GM12878 (cell line): ENCODE data around the gene ELP4. TPM values are rescaled to one million over a fixed set of nuclear protein-coding genes. Genes with fewer than 3 reads are reported as not detected.

Source experiments
- ATAC-seq: fragments of 200-7000 bp; cut with Tn5 transposase; 3 replicates; pipeline ENCODE4 v1.9.1; 2020; ENCODE audit warnings: mild to moderate bottlenecking, moderate library complexity
- BruUV-seq: library from RNA; stranded (reverse); fragments of 400-500 nt; replicated peaks from 2 replicates; lab custom pipeline; 2021; lab: Mats Ljungman, UMichigan
- CTCF ChIA-PET: fragments of 300-600 bp; sonication (Branson Sonifier 250); formaldehyde crosslinking; extraction: SDS; loops from one replicate; lab custom pipeline; 2021; ENCODE audit warnings: inconsistent platforms; lab: Yijun Ruan, JAX
- POLR2A ChIA-PET: fragments of 350-600 bp; formaldehyde crosslinking; extraction: SDS; loops from one replicate; lab custom pipeline; 2021; ENCODE audit warnings: inconsistent platforms; lab: Charles Lee
- RAD21 ChIA-PET: fragments of 300-600 bp; sonication (Branson Sonifier 250); formaldehyde crosslinking; loops from one replicate; lab custom pipeline; 2023; ENCODE audit warnings: antibody characterized with exemption; ENCODE audit not compliant: unreplicated experiment; lab: Charles Lee
- SMC1A ChIA-PET: fragments of 300-600 bp; sonication (Branson Sonifier 250); formaldehyde crosslinking; loops from one replicate; lab custom pipeline; 2023; ENCODE audit not compliant: unreplicated experiment, uncharacterized antibody; lab: Charles Lee
- DNase-seq: peaks from one replicate; pipeline ENCODE4 v3.0.0-alpha.2; 2011; ENCODE audit warnings: low read depth, low spot score
- FAIRE-seq: peaks from 3 replicates; lab custom pipeline; 2011; peaks lifted over from hg19 to GRCh38; lab: Jason Lieb, UNC
- H2AFZ ChIP-seq: 2 replicates; pipeline ENCODE4 v1.6.0; 2011; ENCODE audit warnings: low read depth, low read length, control low read depth; ENCODE audit not compliant: control insufficient read depth
- H3K27ac ChIP-seq: 2 replicates; pipeline ENCODE4 v1.5.1; 2011; ENCODE audit warnings: control low read depth; ENCODE audit not compliant: control insufficient read depth, insufficient read depth
- H3K27me3 ChIP-seq, 2 experiments: replicated peaks in 1 of 2; 2 replicates each; pipeline versions ENCODE4 v1.6.0 to v1.6.1; 2011; ENCODE audit warnings: low read length in 1 of 2; ENCODE audit not compliant: control insufficient read depth in 2 of 2, insufficient read depth in 2 of 2
- H3K36me3 ChIP-seq, 2 experiments: 2 replicates each; pipeline ENCODE4 v1.5.1; 2011; ENCODE audit warnings: low read length in 1 of 2; ENCODE audit not compliant: control insufficient read depth in 2 of 2, insufficient read depth in 2 of 2
- H3K4me1 ChIP-seq: 2 replicates; pipeline ENCODE4 v1.6.1; 2011; ENCODE audit warnings: mild to moderate bottlenecking, low read length, moderate library complexity, mixed read lengths; ENCODE audit not compliant: control insufficient read depth, insufficient read depth
- H3K4me2 ChIP-seq: 2 replicates; pipeline ENCODE4 v1.6.0; 2011; ENCODE audit warnings: control low read depth; ENCODE audit not compliant: control insufficient read depth, insufficient read depth
- H3K4me3 ChIP-seq: fragments of 200-600 bp; sonication (generic); 2 replicates; pipeline ENCODE4 v1.5.1; 2016
- H3K79me2 ChIP-seq: 2 replicates; pipeline ENCODE4 v1.6.0; 2011; ENCODE audit warnings: low read length; ENCODE audit not compliant: control insufficient read depth, insufficient read depth
- H3K9ac ChIP-seq: 2 replicates; pipeline ENCODE4 v1.8.0; 2011; ENCODE audit warnings: low read length, control low read depth, mixed read lengths; ENCODE audit not compliant: control insufficient read depth, insufficient read depth
- H3K9me3 ChIP-seq: replicated peaks from 3 replicates; pipeline ENCODE4 v1.5.1; 2011; ENCODE audit warnings: mild to moderate bottlenecking, low read length; ENCODE audit not compliant: control insufficient read depth, insufficient read depth
- H4K20me1 ChIP-seq: 2 replicates; pipeline ENCODE4 v1.6.0; 2011; ENCODE audit not compliant: control insufficient read depth, insufficient read depth
- CHD1 ChIP-seq: IDR thresholded peaks from 2 replicates; pipeline ENCODE4 v1.6.1; 2012; ENCODE audit warnings: low read depth, low read length, improper control_type of control experiment
- ETV6 ChIP-seq, 2 experiments: fragments of 450-650 bp in 1 of 2; IDR thresholded peaks in 1 of 2; conservative IDR thresholded peaks in 1 of 2; 2 replicates each; pipeline ENCODE4 v1.6.1; 2014; ENCODE audit warnings: antibody characterized with exemption in 1 of 2, borderline replicate concordance in 1 of 2, low read depth in 1 of 2, mild to moderate bottlenecking in 1 of 2, moderate library complexity in 1 of 2
- EZH2 ChIP-seq: IDR thresholded peaks from 2 replicates; pipeline ENCODE4 v1.6.1; 2012; ENCODE audit warnings: low read depth, mild to moderate bottlenecking, control low read depth, inconsistent platforms, low read length, borderline replicate concordance; ENCODE audit not compliant: control insufficient read depth
- FOXM1 ChIP-seq: IDR thresholded peaks from 2 replicates; pipeline ENCODE4 v1.6.1; 2012; ENCODE audit warnings: low read depth, mild to moderate bottlenecking, inconsistent platforms, low read length, moderate library complexity
- HDAC2 ChIP-seq: fragments of 200-600 bp; sonication (generic); IDR thresholded peaks from 2 replicates; pipeline ENCODE4 v1.6.1; 2017
- HDAC6 ChIP-seq: fragments of 200-600 bp; sonication (generic); IDR thresholded peaks from one replicate; pipeline ENCODE4 v1.8.0; 2017; ENCODE audit warnings: antibody characterized with exemption; ENCODE audit not compliant: unreplicated experiment
- MEF2A ChIP-seq: IDR thresholded peaks from 2 replicates; pipeline ENCODE4 v1.6.1; 2011; ENCODE audit warnings: low read depth, mild to moderate bottlenecking, low read length, moderate library complexity; ENCODE audit not compliant: insufficient read depth
- MYC ChIP-seq: IDR thresholded peaks from 2 replicates; pipeline ENCODE4 v1.6.1; 2011; ENCODE audit warnings: mild to moderate bottlenecking, low read length, moderate library complexity, inconsistent platforms; ENCODE audit not compliant: insufficient read depth, insufficient replicate concordance, insufficient read length, severe bottlenecking
- POU2F2 ChIP-seq: IDR thresholded peaks from 3 replicates; pipeline ENCODE4 v1.6.1; 2011; ENCODE audit warnings: low read depth, mild to moderate bottlenecking, low read length, borderline replicate concordance
- REST ChIP-seq: IDR thresholded peaks from 2 replicates; pipeline ENCODE4 v1.6.1; 2012; ENCODE audit warnings: mild to moderate bottlenecking, low read depth, low read length
- SMAD1 ChIP-seq: fragments of 450-650 bp; IDR thresholded peaks from 2 replicates; pipeline ENCODE4 v1.6.1; 2018; ENCODE audit warnings: mild to moderate bottlenecking, low read depth; ENCODE audit not compliant: partially characterized antibody
- SMAD5 ChIP-seq: IDR thresholded peaks from 2 replicates; pipeline ENCODE4 v1.6.1; 2016; ENCODE audit warnings: antibody characterized with exemption, low read depth
- STAT1 ChIP-seq: fragments of 450-650 bp; conservative IDR thresholded peaks from 2 replicates; pipeline ENCODE4 v1.6.1; 2014; ENCODE audit warnings: antibody characterized with exemption, mild to moderate bottlenecking
- WRNIP1 ChIP-seq: IDR thresholded peaks from 2 replicates; pipeline ENCODE4 v1.6.1; 2011; ENCODE audit warnings: low read depth, low read length, improper control_type of control experiment, borderline replicate concordance
- ZZZ3 ChIP-seq: IDR thresholded peaks from 2 replicates; pipeline ENCODE4 v1.6.1; 2011; ENCODE audit warnings: low read depth; ENCODE audit not compliant: control insufficient read depth, insufficient read length
- WGBS: methylation state at CpG from one replicate; pipeline ENCODE4 v1.1.6; 2016; ENCODE audit warnings: low lambda C conversion rate; ENCODE audit not compliant: insufficient replicate concordance, insufficient coverage; ENCODE audit errors: missing lambda C conversion rate; 5-methylcytosine and 5-hydroxymethylcytosine counted together
- in situ Hi-C: fragments of 300-500 bp; cut with MboI; formaldehyde crosslinking; loops from 9 replicates; pipeline ENCODE4 v1.14.3; 2018; ENCODE audit warnings: mixed read lengths
- intact Hi-C: fragments of 100-400 bp; cut with micrococcal nuclease; formaldehyde crosslinking; loops from one replicate; pipeline ENCODE4 v1.14.2; 2022; ENCODE audit not compliant: unreplicated experiment
- polyA plus RNA-seq, 11 experiments: library from polyadenylated mRNA; depleted of rRNA in 4 of 11; unstranded in 6 of 11; stranded (reverse) in 5 of 11; fragments of >200 nt; fragmentation: Nextera tagmentation in 4 of 11; fragmentation: Illumina TruSeq in 1 of 11; extraction: Ambion mirVana in 4 of 11; extraction: Trizol in 1 of 11; gene quantifications; 1 replicate in 1 of 11; 2 replicates in 10 of 11; pipeline versions ENCODE4 v1.2.1 to v1.2.3, GENCODE V29; 2011 to 2016; ENCODE audit warnings: inconsistent platforms in 2 of 11, missing spikeins in 2 of 11, low read depth in 1 of 11
- total RNA-seq, 4 experiments: library from RNA; depleted of rRNA in 3 of 4; stranded (reverse); fragments of >200 nt in 3 of 4; fragmentation: Illumina TruSeq in 1 of 4; extraction: Trizol in 1 of 4; gene quantifications; 2 replicates each; pipeline versions ENCODE4 v1.2.1 to v1.2.3, GENCODE V29; 2013 to 2021
- TF ChIP-seq, protein P1 (sequence below): fragments of 450-650 bp; IDR thresholded peaks from 2 replicates; pipeline ENCODE4 v1.6.1; 2017; ENCODE audit warnings: borderline replicate concordance
- TF ChIP-seq, protein P2 (sequence below): IDR thresholded peaks from 2 replicates; pipeline ENCODE4 v1.6.1; 2012; ENCODE audit warnings: low read length, inconsistent platforms

The ELP4 gene
- total and polyA plus RNA-seq, 10 of the 15 experiments (the other 5 are each of a cell fraction or from before 2014, with no cell fraction given): 17.7 to 36.1 (median 27.0) TPM

- BruUV-seq: no TSS peak
- ATAC-seq (no peak), FAIRE-seq (no peak), DNase-seq (no peak)
- intact Hi-C loops: no loop called here
- no peaks in the 10 kb centered on the region for H4K20me1 ChIP-seq
- no peaks in the 10 kb centered on the region for H3K36me3 ChIP-seq
- no peak overlapping the region for H3K4me2 ChIP-seq
- no peak overlapping the region for H3K4me3 ChIP-seq
- CTCF ChIA-PET: no interaction called here
- no peaks in the 10 kb centered on the region for H3K9me3 ChIP-seq
- no peak overlapping the region for H3K27ac ChIP-seq
- 77% methylated on average over 5 of the region's 5 CpGs for WGBS
- no peak overlapping the region for H2AFZ ChIP-seq
- no peak overlapping the region for H3K9ac ChIP-seq
- H3K79me2 ChIP-seq: no peaks in the 10 kb centered on the region
- POLR2A ChIA-PET: interaction anchor here (0.6 kb wide), 1 partner anchor 386 kb away, joined by 5 read pairs; no protein-coding TSS in a partner anchor
- in situ Hi-C loops: no loop called here
- no peaks in the 10 kb centered on the region for H3K4me1 ChIP-seq
- H3K27me3 ChIP-seq: no peaks in the 10 kb centered on the region
- no peak for TF ChIP-seq FOXM1
- no peak for TF ChIP-seq EZH2
- no peak for TF ChIP-seq CHD1
- TF ChIP-seq SMAD1: no peak
- TF ChIP-seq, protein P1, sequence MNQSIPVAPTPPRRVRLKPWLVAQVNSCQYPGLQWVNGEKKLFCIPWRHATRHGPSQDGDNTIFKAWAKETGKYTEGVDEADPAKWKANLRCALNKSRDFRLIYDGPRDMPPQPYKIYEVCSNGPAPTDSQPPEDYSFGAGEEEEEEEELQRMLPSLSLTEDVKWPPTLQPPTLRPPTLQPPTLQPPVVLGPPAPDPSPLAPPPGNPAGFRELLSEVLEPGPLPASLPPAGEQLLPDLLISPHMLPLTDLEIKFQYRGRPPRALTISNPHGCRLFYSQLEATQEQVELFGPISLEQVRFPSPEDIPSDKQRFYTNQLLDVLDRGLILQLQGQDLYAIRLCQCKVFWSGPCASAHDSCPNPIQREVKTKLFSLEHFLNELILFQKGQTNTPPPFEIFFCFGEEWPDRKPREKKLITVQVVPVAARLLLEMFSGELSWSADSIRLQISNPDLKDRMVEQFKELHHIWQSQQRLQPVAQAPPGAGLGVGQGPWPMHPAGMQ: no peak
- TF ChIP-seq, protein P2, sequence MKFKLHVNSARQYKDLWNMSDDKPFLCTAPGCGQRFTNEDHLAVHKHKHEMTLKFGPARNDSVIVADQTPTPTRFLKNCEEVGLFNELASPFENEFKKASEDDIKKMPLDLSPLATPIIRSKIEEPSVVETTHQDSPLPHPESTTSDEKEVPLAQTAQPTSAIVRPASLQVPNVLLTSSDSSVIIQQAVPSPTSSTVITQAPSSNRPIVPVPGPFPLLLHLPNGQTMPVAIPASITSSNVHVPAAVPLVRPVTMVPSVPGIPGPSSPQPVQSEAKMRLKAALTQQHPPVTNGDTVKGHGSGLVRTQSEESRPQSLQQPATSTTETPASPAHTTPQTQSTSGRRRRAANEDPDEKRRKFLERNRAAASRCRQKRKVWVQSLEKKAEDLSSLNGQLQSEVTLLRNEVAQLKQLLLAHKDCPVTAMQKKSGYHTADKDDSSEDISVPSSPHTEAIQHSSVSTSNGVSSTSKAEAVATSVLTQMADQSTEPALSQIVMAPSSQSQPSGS: no peak
- no peak for TF ChIP-seq WRNIP1
- no peak for TF ChIP-seq STAT1
- no peak for TF ChIP-seq ZZZ3
- TF ChIP-seq POU2F2: no peak
- no peak for TF ChIP-seq HDAC2
- TF ChIP-seq HDAC6: no peak
- TF ChIP-seq ETV6 (conservative IDR thresholded peaks at IDR 0.05 in 1 of 2, IDR thresholded peaks at IDR 0.05 in 1 of 2; ENCODE audit: borderline replicate concordance in 1 of 2, low read depth in 1 of 2): no peak
- TF ChIP-seq MEF2A: no peak
- no peak for TF ChIP-seq REST
- no peak for TF ChIP-seq SMAD5
- TF ChIP-seq MYC: no peak
- SMC1A ChIA-PET: interaction anchor here (1.1 kb wide), 1 partner anchor 193 kb away, joined by 4 read pairs; no protein-coding TSS in a partner anchor
- RAD21 ChIA-PET: no interaction called here
Observed at GRCh38 chr11:31764766-31765165, 255.2 kb downstream of the ELP4 start.
